Stimulated activated CD8-positive, alpha-beta memory T cell treated with anti-CD3 and anti-CD28 coated beads, Interleukin-12 subunit alpha, Interleukin-12 subunit beta, amount 100 ng/mL, for 24 hours (primary cell): ENCODE data around the gene VPS35.

Source experiments
- DNase-seq: peaks from one replicate; pipeline ENCODE4 v3.0.0-alpha.2; 2020; ENCODE audit errors: extremely low read depth

Gene VPS35

DNA sequence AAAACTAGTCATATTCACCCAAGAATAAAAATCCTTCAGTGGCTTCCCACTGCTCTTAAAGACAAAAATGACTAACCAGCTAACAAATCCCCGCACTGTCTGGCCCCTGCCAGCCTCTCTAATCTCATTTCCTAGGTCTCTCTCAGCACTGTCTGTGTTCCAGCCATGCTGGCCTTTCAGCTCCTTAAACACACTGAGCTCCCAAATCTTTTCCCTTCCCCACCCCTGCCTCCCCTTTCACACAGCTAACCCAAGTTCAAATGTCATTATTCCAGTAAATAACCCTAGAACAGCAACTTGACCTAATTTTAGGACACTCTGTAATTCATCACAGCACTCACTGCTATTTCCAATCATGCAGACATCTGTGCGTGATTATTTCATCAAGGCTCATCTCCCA is 75.6 kb downstream of the VPS35 start:
- DNase-seq, result no peak

DNA sequence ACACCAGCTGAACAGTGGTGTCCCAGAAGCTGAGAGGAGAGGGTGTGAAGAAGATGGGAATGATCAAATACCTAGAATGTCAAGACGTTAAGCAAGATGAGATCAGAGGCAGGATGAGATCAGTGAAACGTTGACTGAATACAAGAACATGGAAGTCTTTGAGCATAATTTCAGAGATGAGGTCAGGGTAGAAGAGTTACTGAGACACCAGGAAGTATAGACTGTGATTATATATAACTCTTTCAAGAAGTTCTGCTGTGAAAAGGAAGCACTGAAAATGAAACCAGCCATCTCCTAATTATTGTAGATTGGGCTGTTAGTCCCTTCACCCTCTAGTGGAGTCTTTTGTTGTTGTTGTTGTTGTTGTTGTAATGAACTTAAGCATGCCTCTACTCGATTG is 76.9 kb downstream of the VPS35 start:
- DNase-seq, result no peak

GRCh38 chr16:46607529-46607928 is 81.4 kb downstream of the VPS35 start:
- no peak for DNase-seq

GRCh38 chr16:46606231-46606630 is 82.7 kb downstream of the VPS35 start:
- DNase-seq, result no peak
